CD14-positive monocyte (primary cell): ENCODE results near the gene PMFBP1. TPM values are rescaled to one million over a fixed set of nuclear protein-coding genes. Genes with fewer than 3 reads are reported as not detected.

ENCODE experiments used
- DNase-seq, 3 donors: peaks; one replicate each; pipeline ENCODE4 v3.0.0-alpha.2; 2011 to 2022
- H2AFZ ChIP-seq: 2 replicates; pipeline ENCODE4 v1.6.0; 2012; ENCODE audit warnings: mild to moderate bottlenecking, low read depth, low read length, inconsistent platforms; ENCODE audit not compliant: insufficient read depth, poor library complexity, severe bottlenecking
- H3K27ac ChIP-seq, 2 donors: 1 replicate in 1 of 2; 2 replicates in 1 of 2; pipeline ENCODE4 v1.5.1; 2012 to 2013; ENCODE audit warnings: low read length in 2 of 2, control low read depth in 1 of 2, inconsistent platforms in 1 of 2, low read depth in 1 of 2, mild to moderate bottlenecking in 1 of 2
- H3K27me3 ChIP-seq, 2 donors: one replicate each; pipeline versions ENCODE4 v1.6.0 to v1.6.1; 2011 to 2013; ENCODE audit warnings: low read length in 2 of 2; ENCODE audit not compliant: control insufficient read depth in 2 of 2, insufficient read depth in 2 of 2
- H3K36me3 ChIP-seq, 2 donors: replicated peaks in 1 of 2; 1 replicate in 1 of 2; 2 replicates in 1 of 2; pipeline versions ENCODE4 v1.5.1 to v1.6.1; 2012 to 2013; ENCODE audit warnings: low read length in 2 of 2, control low read depth in 1 of 2, inconsistent platforms in 1 of 2, mild to moderate bottlenecking in 1 of 2; ENCODE audit not compliant: insufficient read depth in 2 of 2, control insufficient read depth in 1 of 2
- H3K4me1 ChIP-seq, 2 donors: 1 replicate in 1 of 2; 2 replicates in 1 of 2; pipeline versions ENCODE4 v1.5.1 to v1.6.1; 2012 to 2013; ENCODE audit warnings: low read length in 2 of 2, control low read depth in 1 of 2, inconsistent platforms in 1 of 2, mild to moderate bottlenecking in 1 of 2, moderate library complexity in 1 of 2; ENCODE audit not compliant: insufficient read depth in 2 of 2, control insufficient read depth in 1 of 2
- H3K4me2 ChIP-seq: replicated peaks from 2 replicates; pipeline ENCODE3; 2012; ENCODE audit warnings: low read length, moderate library complexity, mild to moderate bottlenecking; ENCODE audit not compliant: poor library complexity, severe bottlenecking; ENCODE audit errors: extremely low read depth
- H3K4me3 ChIP-seq, 3 experiments: fragments of 200-600 bp in 1 of 3; sonication (generic) in 1 of 3; replicated peaks in 1 of 3; 1 replicate in 2 of 3; 2 replicates in 1 of 3; pipeline ENCODE4 v1.5.1; 2011 to 2013; ENCODE audit warnings: low read length in 3 of 3, mild to moderate bottlenecking in 3 of 3, control low read depth in 2 of 3, low read depth in 2 of 3, inconsistent platforms in 1 of 3, moderate library complexity in 1 of 3
- H3K79me2 ChIP-seq: 2 replicates; pipeline ENCODE4 v1.6.0; 2012; ENCODE audit warnings: mild to moderate bottlenecking, control low read depth, inconsistent platforms, low read length, moderate library complexity; ENCODE audit not compliant: insufficient read depth
- H3K9ac ChIP-seq: 2 replicates; pipeline ENCODE4 v1.6.0; 2017; ENCODE audit warnings: low read length, mild to moderate bottlenecking; ENCODE audit not compliant: insufficient read depth, poor library complexity, severe bottlenecking
- H3K9me3 ChIP-seq, 2 donors: replicated peaks in 1 of 2; 1 replicate in 1 of 2; 2 replicates in 1 of 2; pipeline versions ENCODE4 v1.5.1 to v1.6.1; 2012 to 2013; ENCODE audit warnings: low read length in 2 of 2, control low read depth in 1 of 2; ENCODE audit not compliant: control insufficient read depth in 1 of 2, insufficient read depth in 1 of 2
- H4K20me1 ChIP-seq: 2 replicates; pipeline ENCODE4 v1.6.0; 2012; ENCODE audit warnings: mild to moderate bottlenecking, low read length, control low read depth, moderate library complexity; ENCODE audit not compliant: insufficient read depth
- H3K27ac Mint-ChIP-seq, 7 donors: one replicate each; pipeline ENCODE4 v1.8.0; 2020; ENCODE audit warnings: mild to moderate bottlenecking in 7 of 7, mixed read lengths in 7 of 7, moderate library complexity in 6 of 7, inconsistent platforms in 2 of 7
- H3K27me3 Mint-ChIP-seq, 3 donors: one replicate each; pipeline ENCODE4 v1.8.0; 2021 to 2022; ENCODE audit warnings: low read depth in 3 of 3, mild to moderate bottlenecking in 3 of 3, mixed read lengths in 3 of 3, moderate library complexity in 3 of 3, inconsistent platforms in 1 of 3
- H3K36me3 Mint-ChIP-seq, 2 donors: one replicate each; pipeline ENCODE4 v1.8.0; 2020; ENCODE audit warnings: mixed read lengths in 2 of 2, inconsistent platforms in 1 of 2, mild to moderate bottlenecking in 1 of 2
- H3K4me1 Mint-ChIP-seq: one replicate; pipeline ENCODE4 v1.8.0; 2020; ENCODE audit warnings: mild to moderate bottlenecking, mixed read lengths
- H3K4me3 Mint-ChIP-seq, 2 donors: one replicate each; pipeline ENCODE4 v1.8.0; 2020; ENCODE audit warnings: mild to moderate bottlenecking in 2 of 2, mixed read lengths in 2 of 2, moderate library complexity in 1 of 2
- H3K9me3 Mint-ChIP-seq, 7 donors: one replicate each; pipeline ENCODE4 v1.8.0; 2020 to 2022; ENCODE audit warnings: mixed read lengths in 7 of 7, mild to moderate bottlenecking in 6 of 7, moderate library complexity in 6 of 7, inconsistent platforms in 2 of 7
- WGBS: methylation state at CpG from one replicate; pipeline ENCODE4 v1.1.5; 2013; ENCODE audit warnings: missing lambda C conversion rate; ENCODE audit not compliant: insufficient coverage; 5-methylcytosine and 5-hydroxymethylcytosine counted together
- intact Hi-C, 2 donors: fragments of 100-400 bp; cut with micrococcal nuclease; formaldehyde crosslinking; loops; one replicate each; pipeline versions ENCODE4 v1.15.0 to v1.15.1; 2023
- polyA plus RNA-seq, 3 donors: library from polyadenylated mRNA; depleted of rRNA in 1 of 3; unstranded in 2 of 3; stranded (reverse) in 1 of 3; fragments of 300-500 nt in 2 of 3; fragments of >200 nt in 1 of 3; fragmentation: Illumina TruSeq in 2 of 3; gene quantifications; 1 replicate in 2 of 3; 2 replicates in 1 of 3; pipeline ENCODE4 v1.2.3, GENCODE V29; 2012 to 2021
- TF ChIP-seq, protein P1 (sequence below): fragments of 200-600 bp; IDR thresholded peaks from one replicate; pipeline ENCODE4 v1.8.0; 2022; ENCODE audit warnings: antibody characterized with exemption, mild to moderate bottlenecking

PMFBP1 gene
- polyA plus RNA-seq, 3 donors, result 0.15 to 0.87 (median 0.18) TPM

- intact Hi-C loops, result no loop called here
- H3K4me1 ChIP-seq, result no peaks in the 10 kb centered on the region
- DNase-seq, result no peak
- H4K20me1 ChIP-seq, result no peaks in the 10 kb centered on the region
- H2AFZ ChIP-seq, result no peak overlapping the region
- Mint-ChIP-seq H3K27ac (no peak overlapping the region), H3K36me3 (peaks cover 6 to 7% of the 10 kb centered on the region in 2 donors), H3K9me3 (peaks cover 0 to 3% (median 2%) of the 10 kb centered on the region in 7 donors), H3K27me3 (peaks cover 0 to 1% (median 1%) of the 10 kb centered on the region in 3 donors), H3K4me1 (peaks cover 21% of the 10 kb centered on the region), H3K4me3 (no peak overlapping the region)
- no peaks in the 10 kb centered on the region for H3K36me3 ChIP-seq
- no peaks in the 10 kb centered on the region for H3K9me3 ChIP-seq
- 100% methylated on average over 1 of the region's 3 CpGs for WGBS
- no peak overlapping the region for H3K4me3 ChIP-seq
- H3K27me3 ChIP-seq, result no peaks in the 10 kb centered on the region
- no peak overlapping the region for H3K9ac ChIP-seq
- TF ChIP-seq, protein P1, sequence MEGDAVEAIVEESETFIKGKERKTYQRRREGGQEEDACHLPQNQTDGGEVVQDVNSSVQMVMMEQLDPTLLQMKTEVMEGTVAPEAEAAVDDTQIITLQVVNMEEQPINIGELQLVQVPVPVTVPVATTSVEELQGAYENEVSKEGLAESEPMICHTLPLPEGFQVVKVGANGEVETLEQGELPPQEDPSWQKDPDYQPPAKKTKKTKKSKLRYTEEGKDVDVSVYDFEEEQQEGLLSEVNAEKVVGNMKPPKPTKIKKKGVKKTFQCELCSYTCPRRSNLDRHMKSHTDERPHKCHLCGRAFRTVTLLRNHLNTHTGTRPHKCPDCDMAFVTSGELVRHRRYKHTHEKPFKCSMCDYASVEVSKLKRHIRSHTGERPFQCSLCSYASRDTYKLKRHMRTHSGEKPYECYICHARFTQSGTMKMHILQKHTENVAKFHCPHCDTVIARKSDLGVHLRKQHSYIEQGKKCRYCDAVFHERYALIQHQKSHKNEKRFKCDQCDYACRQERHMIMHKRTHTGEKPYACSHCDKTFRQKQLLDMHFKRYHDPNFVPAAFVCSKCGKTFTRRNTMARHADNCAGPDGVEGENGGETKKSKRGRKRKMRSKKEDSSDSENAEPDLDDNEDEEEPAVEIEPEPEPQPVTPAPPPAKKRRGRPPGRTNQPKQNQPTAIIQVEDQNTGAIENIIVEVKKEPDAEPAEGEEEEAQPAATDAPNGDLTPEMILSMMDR, result no peak
- no peak overlapping the region for H3K27ac ChIP-seq
- H3K4me2 ChIP-seq, result no peak overlapping the region
- no peaks in the 10 kb centered on the region for H3K79me2 ChIP-seq
Measured at GRCh38 chr16:72191551-72191950, 19.6 kb upstream of the PMFBP1 start.

- intact Hi-C loops, result no loop called here
- peaks cover 0 to 3% (median 2%) of the 10 kb centered on the region in 7 donors for H3K9me3 Mint-ChIP-seq
- H3K36me3 ChIP-seq, result no peaks in the 10 kb centered on the region
- no peaks in the 10 kb centered on the region for H4K20me1 ChIP-seq
- H3K4me1 Mint-ChIP-seq, result peaks cover 16% of the 10 kb centered on the region
- H3K4me3 Mint-ChIP-seq, result no peak overlapping the region
- peak overlapping the region; percentile 51 to 84 (median 78) for H3K27ac Mint-ChIP-seq
- WGBS, result no CpG with 5 or more reads among the region's 6 CpGs
- peak overlapping the region in 1 of 2 donors; percentile 16 for H3K27ac ChIP-seq
- TF ChIP-seq, protein P1, result no peak
- DNase-seq, result peak; percentile 65 to 87 (median 79)
- peaks cover 0 to 1% (median 1%) of the 10 kb centered on the region in 3 donors for H3K27me3 Mint-ChIP-seq
- no peaks in the 10 kb centered on the region for H3K27me3 ChIP-seq
- no peak overlapping the region for H2AFZ ChIP-seq
- H3K4me1 ChIP-seq, result no peaks in the 10 kb centered on the region
- H3K9me3 ChIP-seq, result no peaks in the 10 kb centered on the region
- no peak overlapping the region for H3K4me2 ChIP-seq
- no peaks in the 10 kb centered on the region for H3K79me2 ChIP-seq
- no peak overlapping the region for H3K4me3 ChIP-seq
- H3K36me3 Mint-ChIP-seq, result peaks cover 6 to 7% of the 10 kb centered on the region in 2 donors
- H3K9ac ChIP-seq, result no peak overlapping the region
Measured at GRCh38 chr16:72189865-72190371, 18.0 kb upstream of the PMFBP1 start.
